Caco-2 (cell line): ENCODE measurements around the gene PAX9. TPM values are rescaled to one million over a fixed set of nuclear protein-coding genes. Genes with fewer than 3 reads are reported as not detected.
A peak's percentile ranks its signal among the peaks of the same experiment; 100 is the strongest.

Source experiments
- BruUV-seq: library from RNA; stranded (reverse); fragments of 400-500 nt; replicated peaks from 2 replicates; lab custom pipeline; 2021; lab: Mats Ljungman, UMichigan
- CTCF ChIA-PET: fragments of 300-600 bp; sonication (Branson Sonifier 250); formaldehyde crosslinking; loops from one replicate; lab custom pipeline; 2022; ENCODE audit warnings: antibody characterized with exemption; lab: Charles Lee
- POLR2A ChIA-PET: fragments of 300-600 bp; sonication (Branson Sonifier 250); formaldehyde crosslinking; loops from one replicate; lab custom pipeline; 2022; ENCODE audit warnings: antibody characterized with exemption; lab: Charles Lee
- DNase-seq, 2 experiments: peaks; one replicate each; pipeline versions ENCODE4 v3.0.0 to v3.0.0-alpha.2; 2020 to 2022
- H3K27me3 ChIP-seq: replicated peaks from 2 replicates; pipeline ENCODE4 v1.6.0; 2011; ENCODE audit warnings: low read length; ENCODE audit not compliant: control insufficient read depth, insufficient read depth
- H3K36me3 ChIP-seq: 2 replicates; pipeline ENCODE4 v1.5.1; 2011; ENCODE audit warnings: low read length; ENCODE audit not compliant: control insufficient read depth, insufficient read depth
- H3K4me1 ChIP-seq: fragments of 250-450 bp; sonication (Bioruptor Pico); 2 replicates; pipeline ENCODE4 v1.5.1; 2020; ENCODE audit warnings: mild to moderate bottlenecking
- H3K4me3 ChIP-seq: 2 replicates; pipeline ENCODE4 v1.5.1; 2011; ENCODE audit warnings: low read depth, mild to moderate bottlenecking, control low read depth, low read length
- H3K9me3 ChIP-seq: fragments of 250-450 bp; sonication (Bioruptor Pico); 2 replicates; pipeline ENCODE4 v1.5.1; 2020; ENCODE audit warnings: mild to moderate bottlenecking, moderate library complexity
- H3K27ac Mint-ChIP-seq: one replicate; pipeline ENCODE4 v1.8.0; 2022; ENCODE audit warnings: mixed read lengths; ENCODE audit not compliant: unreplicated experiment
- H3K27me3 Mint-ChIP-seq: one replicate; pipeline ENCODE4 v1.8.0; 2022; ENCODE audit warnings: mixed read lengths; ENCODE audit not compliant: insufficient read depth, unreplicated experiment
- H3K36me3 Mint-ChIP-seq: one replicate; pipeline ENCODE4 v1.8.0; 2022; ENCODE audit warnings: mild to moderate bottlenecking, mixed read lengths; ENCODE audit not compliant: insufficient read depth, unreplicated experiment
- H3K4me1 Mint-ChIP-seq: one replicate; pipeline ENCODE4 v1.8.0; 2022; ENCODE audit warnings: low read depth, mixed read lengths; ENCODE audit not compliant: unreplicated experiment
- H3K4me3 Mint-ChIP-seq: one replicate; pipeline ENCODE4 v1.8.0; 2022; ENCODE audit warnings: mild to moderate bottlenecking, moderate library complexity, mixed read lengths; ENCODE audit not compliant: unreplicated experiment
- H3K9me3 Mint-ChIP-seq: one replicate; pipeline ENCODE4 v1.8.0; 2022; ENCODE audit warnings: mixed read lengths; ENCODE audit not compliant: unreplicated experiment
- intact Hi-C: fragments of 100-400 bp; cut with micrococcal nuclease; formaldehyde crosslinking; loops from one replicate; pipeline ENCODE4 v1.10.0; 2022; ENCODE audit not compliant: unreplicated experiment
- total RNA-seq: library from RNA; stranded (reverse); gene quantifications from 2 replicates; pipeline ENCODE4 v1.2.3, GENCODE V29; 2022
- TF ChIP-seq, protein P1 (sequence below), 2 experiments: fragments of 200-600 bp in 1 of 2; IDR thresholded peaks; 1 replicate in 1 of 2; 2 replicates in 1 of 2; pipeline versions ENCODE4 v1.5.1 to v1.8.0; 2011 to 2022; ENCODE audit warnings: antibody characterized with exemption in 1 of 2, control low read depth in 1 of 2, inconsistent platforms in 1 of 2, low read depth in 1 of 2, low read length in 1 of 2, mild to moderate bottlenecking in 1 of 2, moderate library complexity in 1 of 2; ENCODE audit not compliant: insufficient read depth in 1 of 2, severe bottlenecking in 1 of 2, unreplicated experiment in 1 of 2

The PAX9 gene
- total RNA-seq, 1 experiment from 2014 or later, result 6.9 TPM

- ChIA-PET CTCF (interaction anchor here (0.6 to 1.7 kb wide), 5 partner anchors 9 to 285 kb away, joined by 3 to 10 read pairs (median 3); no protein-coding TSS in a partner anchor), POLR2A (no interaction called here)
- H3K27ac Mint-ChIP-seq, result no peak overlapping the region
- H3K9me3 Mint-ChIP-seq, result no peaks in the 10 kb centered on the region
- Histone ChIP-seq H3K4me1 (0 out of 2 replicates have a peak, but pooled peaks cover 5% of the 10 kb centered on the region), H3K4me3 (no peak overlapping the region), H3K9me3 (no peaks in the 10 kb centered on the region), H3K36me3 (no peaks in the 10 kb centered on the region), H3K27me3 (no peaks in the 10 kb centered on the region)
- H3K4me3 Mint-ChIP-seq, result peak overlapping the region; percentile 68
- no peaks in the 10 kb centered on the region for H3K4me1 Mint-ChIP-seq
- BruUV-seq, result no TSS peak
- H3K36me3 Mint-ChIP-seq, result peaks cover 12% of the 10 kb centered on the region
- no peak for DNase-seq
- intact Hi-C loops, result no loop called here
- no peaks in the 10 kb centered on the region for H3K27me3 Mint-ChIP-seq
- TF ChIP-seq, protein P1, sequence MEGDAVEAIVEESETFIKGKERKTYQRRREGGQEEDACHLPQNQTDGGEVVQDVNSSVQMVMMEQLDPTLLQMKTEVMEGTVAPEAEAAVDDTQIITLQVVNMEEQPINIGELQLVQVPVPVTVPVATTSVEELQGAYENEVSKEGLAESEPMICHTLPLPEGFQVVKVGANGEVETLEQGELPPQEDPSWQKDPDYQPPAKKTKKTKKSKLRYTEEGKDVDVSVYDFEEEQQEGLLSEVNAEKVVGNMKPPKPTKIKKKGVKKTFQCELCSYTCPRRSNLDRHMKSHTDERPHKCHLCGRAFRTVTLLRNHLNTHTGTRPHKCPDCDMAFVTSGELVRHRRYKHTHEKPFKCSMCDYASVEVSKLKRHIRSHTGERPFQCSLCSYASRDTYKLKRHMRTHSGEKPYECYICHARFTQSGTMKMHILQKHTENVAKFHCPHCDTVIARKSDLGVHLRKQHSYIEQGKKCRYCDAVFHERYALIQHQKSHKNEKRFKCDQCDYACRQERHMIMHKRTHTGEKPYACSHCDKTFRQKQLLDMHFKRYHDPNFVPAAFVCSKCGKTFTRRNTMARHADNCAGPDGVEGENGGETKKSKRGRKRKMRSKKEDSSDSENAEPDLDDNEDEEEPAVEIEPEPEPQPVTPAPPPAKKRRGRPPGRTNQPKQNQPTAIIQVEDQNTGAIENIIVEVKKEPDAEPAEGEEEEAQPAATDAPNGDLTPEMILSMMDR (IDR thresholded peaks at IDR 0.05; ENCODE audit: insufficient read depth in 1 of 2, low read depth in 1 of 2, low read length in 1 of 2, severe bottlenecking in 1 of 2, unreplicated experiment in 1 of 2), result no peak
Measured at GRCh38 chr14:36656687-36657398, 4.8 kb upstream of the PAX9 start.

DNA sequence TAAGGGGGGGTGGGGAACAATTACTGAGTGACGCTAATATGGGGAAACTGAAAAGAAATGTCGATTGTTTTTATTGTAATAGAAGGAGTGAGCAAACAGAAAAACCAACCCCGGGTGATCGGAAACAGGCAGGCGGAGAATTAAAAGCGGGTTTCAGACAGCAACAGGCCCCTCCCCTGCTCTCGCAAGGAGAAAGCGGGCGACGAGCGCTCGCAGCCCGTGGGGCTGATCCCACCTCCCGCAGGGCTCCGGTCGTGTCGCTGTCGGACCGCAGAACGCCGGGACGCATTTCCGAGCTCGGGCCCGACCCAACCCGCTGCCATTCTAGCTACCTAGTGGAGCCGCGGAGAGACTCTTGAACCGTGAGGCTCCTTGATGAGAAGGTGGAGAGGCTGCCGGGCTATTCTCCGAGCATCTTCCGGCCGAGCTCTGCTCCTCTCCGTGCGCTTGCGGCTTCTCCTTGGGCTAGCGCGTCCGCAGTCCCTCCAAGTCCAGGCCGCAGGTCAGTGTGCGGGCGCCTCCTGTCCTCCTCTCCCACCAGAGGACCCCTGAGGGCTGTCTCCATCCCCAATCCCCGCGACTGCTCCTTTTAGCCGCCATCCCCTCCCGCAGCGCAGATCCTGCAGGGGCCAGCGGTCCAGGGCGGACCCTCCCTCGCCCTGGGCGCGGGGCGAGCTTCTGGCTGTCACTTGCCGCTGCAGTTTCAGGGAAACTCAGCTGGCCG is 4.1 kb upstream of the PAX9 start:
- POLR2A ChIA-PET, result no interaction called here
- TF ChIP-seq, protein P1 (IDR thresholded peaks at IDR 0.05; ENCODE audit: insufficient read depth in 1 of 2, low read depth in 1 of 2, low read length in 1 of 2, severe bottlenecking in 1 of 2, unreplicated experiment in 1 of 2), result no peak
- Mint-ChIP-seq H3K27ac (no peak overlapping the region), H3K36me3 (peaks cover 19% of the 10 kb centered on the region), H3K27me3 (no peaks in the 10 kb centered on the region), H3K4me3 (no peak overlapping the region), H3K4me1 (no peaks in the 10 kb centered on the region), H3K9me3 (no peaks in the 10 kb centered on the region)
- no TSS peak for BruUV-seq
- intact Hi-C loops, result no loop called here
- H3K36me3 ChIP-seq, result no peaks in the 10 kb centered on the region
- H3K4me1 ChIP-seq, result peaks cover 5% of the 10 kb centered on the region; the same call in 1 of the 2 replicates
- CTCF ChIA-PET, result interaction anchor here (1.7 kb wide), 1 partner anchor 285 kb away, joined by 10 read pairs; no protein-coding TSS in a partner anchor
- DNase-seq, result no peak
- no peaks in the 10 kb centered on the region for H3K9me3 ChIP-seq
- no peak overlapping the region for H3K4me3 ChIP-seq
- no peaks in the 10 kb centered on the region for H3K27me3 ChIP-seq

- Histone ChIP-seq H3K4me1 (peaks cover 5% of the 10 kb centered on the region; the same call in 1 of the 2 replicates), H3K36me3 (no peaks in the 10 kb centered on the region), H3K4me3 (no peak overlapping the region), H3K27me3 (no peaks in the 10 kb centered on the region), H3K9me3 (no peaks in the 10 kb centered on the region)
- H3K27ac Mint-ChIP-seq, result no peak overlapping the region
- CTCF ChIA-PET, result no interaction called here
- BruUV-seq, result no TSS peak
- H3K4me3 Mint-ChIP-seq, result no peak overlapping the region
- peaks cover 24% of the 10 kb centered on the region for H3K36me3 Mint-ChIP-seq
- TF ChIP-seq, protein P1 (IDR thresholded peaks at IDR 0.05; ENCODE audit: insufficient read depth in 1 of 2, low read depth in 1 of 2, low read length in 1 of 2, severe bottlenecking in 1 of 2, unreplicated experiment in 1 of 2), result no peak
- POLR2A ChIA-PET, result no interaction called here
- no peaks in the 10 kb centered on the region for H3K27me3 Mint-ChIP-seq
- H3K9me3 Mint-ChIP-seq, result no peaks in the 10 kb centered on the region
- no peak for DNase-seq
- no peaks in the 10 kb centered on the region for H3K4me1 Mint-ChIP-seq
- intact Hi-C loops, result no loop called here
Measured at GRCh38 chr14:36658123-36659009, 3.3 kb upstream of the PAX9 start.
